ENCODE measurements around the gene CST1.

The CST1 gene

GRCh38 chr20:23697947-23698346, 52.8 kb downstream of the CST1 start:
- no peak for FAIRE-seq

Measured in G401.6 (cell line).